ENCODE measurements around the gene MYO16. TPM values are rescaled to one million over a fixed set of nuclear protein-coding genes. Genes with fewer than 3 reads are reported as not detected.

Gene MYO16
- total and polyA plus RNA-seq, 2 donors: 0.16 to 0.19 TPM

DNA sequence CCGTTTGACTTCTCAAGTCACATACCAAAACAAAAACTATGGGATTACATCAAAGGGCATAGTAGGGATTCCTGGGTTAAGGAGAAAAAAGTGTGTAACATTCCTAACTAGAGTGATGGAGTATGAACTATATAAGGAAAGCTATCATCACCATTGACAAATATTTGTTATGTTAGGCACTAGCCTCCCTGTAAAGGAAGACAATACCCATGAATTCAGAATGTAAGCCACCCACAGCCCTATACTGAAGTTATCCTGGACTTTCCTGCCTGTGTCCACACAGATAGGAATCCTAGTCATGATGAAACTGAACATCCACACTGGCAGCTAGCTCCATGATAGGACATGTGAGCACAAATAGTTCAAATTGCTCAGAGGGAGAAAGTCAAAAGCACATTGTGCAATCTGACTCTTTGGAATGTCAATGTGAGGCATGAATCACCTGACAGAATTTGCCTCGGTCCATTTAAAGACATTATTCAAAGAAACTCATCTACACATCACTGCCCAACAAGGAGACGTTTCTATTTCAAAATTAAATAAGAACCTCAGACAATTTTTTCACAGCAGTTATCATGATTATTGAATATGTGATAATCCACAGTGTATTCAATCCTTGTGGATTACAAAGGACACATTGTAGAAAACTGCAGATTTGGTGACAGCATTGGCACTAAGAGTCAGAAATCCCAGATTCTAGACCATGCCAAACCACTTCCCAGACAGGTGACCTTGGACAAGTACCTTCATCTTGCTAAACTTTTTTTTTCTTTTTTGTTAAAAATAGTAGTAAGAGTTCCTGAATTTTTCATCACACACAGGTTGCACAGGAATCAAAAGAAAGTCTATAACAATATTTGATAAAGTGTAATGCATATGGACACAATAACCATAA is 627.7 kb downstream of the MYO16 start:
- H3K4me1 ChIP-seq (ENCODE audit: control insufficient read depth in 2 of 2, insufficient read depth in 2 of 2, low read length in 2 of 2): no peaks in the 10 kb centered on the region
- no peak overlapping the region for H3K27ac ChIP-seq (ENCODE audit: low read depth in 1 of 2, low read length in 1 of 2)
- no peaks in the 10 kb centered on the region for H3K27me3 ChIP-seq (ENCODE audit: control insufficient read depth in 2 of 2, insufficient read depth in 1 of 2, low read length in 1 of 2)
- DNase-seq (ENCODE audit: low read depth in 6 of 9, low spot score in 9 of 9): peak in 1 of 9 donors; percentile 10
- 51% methylated on average over 3 of the region's 3 CpGs for WGBS
- no peak overlapping the region for H3K4me3 ChIP-seq (ENCODE audit: low read length in 2 of 2)
- H3K9me3 ChIP-seq (ENCODE audit: control insufficient read depth in 2 of 2, insufficient read depth in 1 of 2, low read length in 1 of 2): no peaks in the 10 kb centered on the region
- no peaks in the 10 kb centered on the region for H3K36me3 ChIP-seq (ENCODE audit: control insufficient read depth in 2 of 2, insufficient read depth in 2 of 2, low read length in 1 of 2)
